ENCODE measurements around the gene TRIM7.

TRIM7 gene

GRCh38 chr5:181223058-181223728, 18.2 kb upstream of the TRIM7 start, which contains the start of gene TRIM41:
TSS of gene TRIM41 (plus strand) at chr5:181223281. CDS start at chr5:181224000, 719 bp downstream.
- in situ Hi-C loops (cut with MboI; ENCODE audit: low sequenced_read_pairs, unreplicated experiment): no loop called here
- DNase-seq (ENCODE audit: low spot score): peak; percentile 91
- TF ChIP-seq CTCF (IDR thresholded peaks at IDR 0.05; ENCODE audit: borderline replicate concordance, control extremely low read depth, extremely low read depth, insufficient read depth, missing control alignments): peak; percentile 11

- in situ Hi-C loops (cut with MboI; ENCODE audit: low sequenced_read_pairs, unreplicated experiment): no loop called here
- DNase-seq (ENCODE audit: low spot score): no peak
- no peak for TF ChIP-seq CTCF (IDR thresholded peaks at IDR 0.05; ENCODE audit: borderline replicate concordance, control extremely low read depth, extremely low read depth, insufficient read depth, missing control alignments)
Measured at GRCh38 chr5:181222630-181223057, 17.6 kb upstream of the TRIM7 start.

GRCh38 chr5:181221792-181222629, 17.0 kb upstream of the TRIM7 start:
- in situ Hi-C loops (cut with MboI; ENCODE audit: low sequenced_read_pairs, unreplicated experiment): no loop called here
- DNase-seq (ENCODE audit: low spot score): peak; percentile 75
- no peak for TF ChIP-seq CTCF (IDR thresholded peaks at IDR 0.05; ENCODE audit: borderline replicate concordance, control extremely low read depth, extremely low read depth, insufficient read depth, missing control alignments)

GRCh38 chr5:181221105-181221791, 16.3 kb upstream of the TRIM7 start:
- no peak for TF ChIP-seq CTCF (IDR thresholded peaks at IDR 0.05; ENCODE audit: borderline replicate concordance, control extremely low read depth, extremely low read depth, insufficient read depth, missing control alignments)
- in situ Hi-C loops (cut with MboI; ENCODE audit: low sequenced_read_pairs, unreplicated experiment): no loop called here
- DNase-seq (ENCODE audit: low spot score): no peak

GRCh38 chr5:181220178-181220515, 15.2 kb upstream of the TRIM7 start:
- TF ChIP-seq CTCF (IDR thresholded peaks at IDR 0.05; ENCODE audit: borderline replicate concordance, control extremely low read depth, extremely low read depth, insufficient read depth, missing control alignments): no peak
- DNase-seq (ENCODE audit: low spot score): no peak
- in situ Hi-C loops (cut with MboI; ENCODE audit: low sequenced_read_pairs, unreplicated experiment): no loop called here

Measured in GM13976 (cell line).